AG10803 (cell line): ENCODE data around the gene TLK1.

ENCODE experiments used
- DNase-seq: peaks from one replicate; pipeline ENCODE4 v3.0.0; 2010; ENCODE audit warnings: low read depth
- H3K4me3 ChIP-seq: 2 replicates; pipeline ENCODE4 v1.5.1; 2011; ENCODE audit warnings: mild to moderate bottlenecking, low read length, control low read depth
- CTCF ChIP-seq: conservative IDR thresholded peaks from 2 replicates; pipeline ENCODE4 v1.5.1; 2011; ENCODE audit warnings: mild to moderate bottlenecking, low read length, control low read depth, inconsistent platforms

TLK1 gene

GRCh38 chr2:171181064-171182049 lies 20.7 kb upstream of the TLK1 start:
- no peak for TF ChIP-seq CTCF
- no peak overlapping the region for H3K4me3 ChIP-seq
- DNase-seq: no peak

- TF ChIP-seq CTCF: no peak
- H3K4me3 ChIP-seq: no peak overlapping the region
- no peak for DNase-seq
These were observed 19.7 kb upstream of the TLK1 start for GRCh38 chr2:171180229-171180930.

GRCh38 chr2:171178993-171179392 lies 18.3 kb upstream of the TLK1 start:
- DNase-seq: no peak
- no peak overlapping the region for H3K4me3 ChIP-seq
- TF ChIP-seq CTCF: no peak

GRCh38 chr2:171176516-171176915 lies 15.8 kb upstream of the TLK1 start:
- DNase-seq: no peak
- TF ChIP-seq CTCF: no peak

GRCh38 chr2:171174075-171174474 lies 13.4 kb upstream of the TLK1 start:
- TF ChIP-seq CTCF: no peak
- H3K4me3 ChIP-seq: no peak overlapping the region
- DNase-seq: no peak

More at GRCh38 chr2:171176516-171176915, 15.8 kb upstream of the TLK1 start:
- H3K4me3 ChIP-seq: no peak overlapping the region

GRCh38 chr2:171173087-171173486 lies 12.4 kb upstream of the TLK1 start:
- H3K4me3 ChIP-seq: no peak overlapping the region
- no peak for TF ChIP-seq CTCF
- DNase-seq: peak; percentile 15
